BLaER1 (cell line): ENCODE results near the gene MBIP.

Source experiments
- H3K27ac ChIP-seq: shearing (Covaris generic); formaldehyde crosslinking; 2 replicates; pipeline ENCODE4 v1.8.1; 2022
- H3K27me3 ChIP-seq: shearing (Covaris generic); formaldehyde crosslinking; 2 replicates; pipeline ENCODE4 v1.8.1; 2022
- H3K36me3 ChIP-seq: shearing (Covaris generic); formaldehyde crosslinking; 2 replicates; pipeline ENCODE4 v1.8.1; 2022
- H3K4me1 ChIP-seq: shearing (Covaris generic); formaldehyde crosslinking; 2 replicates; pipeline ENCODE4 v1.8.1; 2022
- H3K4me2 ChIP-seq: shearing (Covaris generic); formaldehyde crosslinking; 2 replicates; pipeline ENCODE4 v1.8.1; 2022
- H3K4me3 ChIP-seq: shearing (Covaris generic); formaldehyde crosslinking; 2 replicates; pipeline ENCODE4 v1.8.1; 2022
- H3K9ac ChIP-seq: shearing (Covaris generic); formaldehyde crosslinking; 2 replicates; pipeline ENCODE4 v1.8.1; 2022
- H3K9me3 ChIP-seq: shearing (Covaris generic); formaldehyde crosslinking; 2 replicates; pipeline ENCODE4 v1.8.1; 2022
- H4K20me1 ChIP-seq: shearing (Covaris generic); formaldehyde crosslinking; 2 replicates; pipeline ENCODE4 v1.8.1; 2022
- Cebpa-rat ChIP-seq: shearing (Covaris generic); IDR thresholded peaks from 2 replicates; pipeline ENCODE4 v1.8.1; 2022

Gene MBIP

GRCh38 chr14:36271222-36271621 is 49.2 kb downstream of the MBIP start:
- no peaks in the 10 kb centered on the region for H3K36me3 ChIP-seq
- H3K4me1 ChIP-seq: no peaks in the 10 kb centered on the region
- no peak for TF ChIP-seq Cebpa-rat
- H3K9ac ChIP-seq: no peak overlapping the region
- no peaks in the 10 kb centered on the region for H3K27me3 ChIP-seq
- H3K9me3 ChIP-seq: no peaks in the 10 kb centered on the region
- no peak overlapping the region for H3K27ac ChIP-seq
- no peak overlapping the region for H3K4me2 ChIP-seq
- no peaks in the 10 kb centered on the region for H4K20me1 ChIP-seq
- H3K4me3 ChIP-seq: no peak overlapping the region

GRCh38 chr14:36270191-36270590 is 50.2 kb downstream of the MBIP start:
- H3K9me3 ChIP-seq: no peaks in the 10 kb centered on the region
- no peak overlapping the region for H3K27ac ChIP-seq
- H3K4me3 ChIP-seq: no peak overlapping the region
- H3K4me1 ChIP-seq: no peaks in the 10 kb centered on the region
- no peaks in the 10 kb centered on the region for H3K36me3 ChIP-seq
- TF ChIP-seq Cebpa-rat: no peak
- no peak overlapping the region for H3K4me2 ChIP-seq
- no peaks in the 10 kb centered on the region for H3K27me3 ChIP-seq
- no peaks in the 10 kb centered on the region for H4K20me1 ChIP-seq
- H3K9ac ChIP-seq: no peak overlapping the region

GRCh38 chr14:36268121-36268520 is 52.3 kb downstream of the MBIP start:
- Histone ChIP-seq H3K36me3 (no peaks in the 10 kb centered on the region), H3K9ac (no peak overlapping the region), H3K27me3 (no peaks in the 10 kb centered on the region), H3K4me1 (no peaks in the 10 kb centered on the region), H4K20me1 (no peaks in the 10 kb centered on the region), H3K4me3 (no peak overlapping the region), H3K27ac (no peak overlapping the region), H3K9me3 (no peaks in the 10 kb centered on the region), H3K4me2 (no peak overlapping the region)
- no peak for TF ChIP-seq Cebpa-rat

GRCh38 chr14:36264595-36264994 is 55.8 kb downstream of the MBIP start:
- H3K27ac ChIP-seq: no peak overlapping the region
- no peak overlapping the region for H3K9ac ChIP-seq
- no peaks in the 10 kb centered on the region for H3K4me1 ChIP-seq
- H3K4me3 ChIP-seq: no peak overlapping the region
- H4K20me1 ChIP-seq: no peaks in the 10 kb centered on the region
- no peak for TF ChIP-seq Cebpa-rat
- H3K36me3 ChIP-seq: no peaks in the 10 kb centered on the region
- no peaks in the 10 kb centered on the region for H3K9me3 ChIP-seq
- no peaks in the 10 kb centered on the region for H3K27me3 ChIP-seq
- H3K4me2 ChIP-seq: no peak overlapping the region

GRCh38 chr14:36264107-36264506 is 56.3 kb downstream of the MBIP start:
- no peak overlapping the region for H3K27ac ChIP-seq
- no peak overlapping the region for H3K9ac ChIP-seq
- H3K36me3 ChIP-seq: no peaks in the 10 kb centered on the region
- no peaks in the 10 kb centered on the region for H3K9me3 ChIP-seq
- no peaks in the 10 kb centered on the region for H3K4me1 ChIP-seq
- no peak overlapping the region for H3K4me2 ChIP-seq
- H4K20me1 ChIP-seq: no peaks in the 10 kb centered on the region
- H3K27me3 ChIP-seq: no peaks in the 10 kb centered on the region
- no peak for TF ChIP-seq Cebpa-rat
- H3K4me3 ChIP-seq: no peak overlapping the region

- no peaks in the 10 kb centered on the region for H3K36me3 ChIP-seq
- H4K20me1 ChIP-seq: no peaks in the 10 kb centered on the region
- no peak for TF ChIP-seq Cebpa-rat
- H3K27ac ChIP-seq: no peak overlapping the region
- H3K9me3 ChIP-seq: no peaks in the 10 kb centered on the region
- H3K4me3 ChIP-seq: no peak overlapping the region
- no peak overlapping the region for H3K4me2 ChIP-seq
- H3K4me1 ChIP-seq: no peaks in the 10 kb centered on the region
- H3K27me3 ChIP-seq: no peaks in the 10 kb centered on the region
- H3K9ac ChIP-seq: no peak overlapping the region
These were observed 59.3 kb downstream of the MBIP start for GRCh38 chr14:36260970-36261640.

GRCh38 chr14:36258241-36258640 is 62.2 kb downstream of the MBIP start:
- no peak overlapping the region for H3K4me3 ChIP-seq
- no peaks in the 10 kb centered on the region for H4K20me1 ChIP-seq
- no peaks in the 10 kb centered on the region for H3K4me1 ChIP-seq
- no peak overlapping the region for H3K9ac ChIP-seq
- no peak overlapping the region for H3K4me2 ChIP-seq
- no peak for TF ChIP-seq Cebpa-rat
- no peaks in the 10 kb centered on the region for H3K9me3 ChIP-seq
- H3K36me3 ChIP-seq: no peaks in the 10 kb centered on the region
- no peak overlapping the region for H3K27ac ChIP-seq
- no peaks in the 10 kb centered on the region for H3K27me3 ChIP-seq

- Histone ChIP-seq H3K36me3 (no peaks in the 10 kb centered on the region), H3K4me3 (no peak overlapping the region), H4K20me1 (no peaks in the 10 kb centered on the region), H3K27me3 (no peaks in the 10 kb centered on the region), H3K9ac (no peak overlapping the region), H3K27ac (no peak overlapping the region), H3K4me2 (no peak overlapping the region), H3K4me1 (no peaks in the 10 kb centered on the region), H3K9me3 (no peaks in the 10 kb centered on the region)
- no peak for TF ChIP-seq Cebpa-rat
These were observed 64.2 kb downstream of the MBIP start for GRCh38 chr14:36256126-36256801.

- H3K4me2 ChIP-seq: no peak overlapping the region
These were observed 66.3 kb downstream of the MBIP start for GRCh38 chr14:36254020-36254624.

More at GRCh38 chr14:36254020-36254624, 66.3 kb downstream of the MBIP start:
- H4K20me1 ChIP-seq: no peaks in the 10 kb centered on the region
- H3K4me3 ChIP-seq: no peak overlapping the region
- no peaks in the 10 kb centered on the region for H3K36me3 ChIP-seq
- no peak overlapping the region for H3K27ac ChIP-seq
- H3K4me1 ChIP-seq: no peaks in the 10 kb centered on the region
- no peak for TF ChIP-seq Cebpa-rat
- H3K27me3 ChIP-seq: no peaks in the 10 kb centered on the region
- H3K9ac ChIP-seq: no peak overlapping the region
- H3K9me3 ChIP-seq: no peaks in the 10 kb centered on the region
